SK-N-SH treated with all-trans-retinoic acid at 6 μM for 48 hours (cell line): ENCODE measurements around the gene SUPT4H1.

Experiments used
- ARNTL ChIP-seq: fragments of 450-650 bp; formaldehyde crosslinking; IDR thresholded peaks from 2 replicates; pipeline ENCODE4 v1.5.0; 2020; ENCODE audit warnings: low read depth, mild to moderate bottlenecking, moderate library complexity, borderline replicate concordance
- BACH2 ChIP-seq: fragments of 250-450 bp; sonication (Bioruptor Pico); IDR thresholded peaks from 2 replicates; pipeline ENCODE4 v1.9.0; 2021; ENCODE audit warnings: mild to moderate bottlenecking, borderline replicate concordance
- PATZ1 ChIP-seq: fragments of 250-450 bp; sonication (Bioruptor Pico); IDR thresholded peaks from 2 replicates; pipeline ENCODE4 v1.8.0; 2020; ENCODE audit warnings: mild to moderate bottlenecking, moderate library complexity, borderline replicate concordance
- POU6F1 ChIP-seq: fragments of 250-450 bp; sonication (Bioruptor Pico); IDR thresholded peaks from 2 replicates; pipeline ENCODE4 v1.8.0; 2021; ENCODE audit warnings: low read depth, mild to moderate bottlenecking, moderate library complexity, borderline replicate concordance
- PPARA ChIP-seq: fragments of 250-450 bp; sonication (Bioruptor Pico); IDR thresholded peaks from 2 replicates; pipeline ENCODE4 v1.5.0; 2020; ENCODE audit warnings: mild to moderate bottlenecking, borderline replicate concordance
- RARB ChIP-seq: fragments of 250-450 bp; sonication (Bioruptor Pico); IDR thresholded peaks from 2 replicates; pipeline ENCODE4 v1.8.0; 2021; ENCODE audit warnings: mild to moderate bottlenecking, moderate library complexity
- TCF4 ChIP-seq: fragments of 250-450 bp; sonication (Bioruptor Pico); IDR thresholded peaks from 2 replicates; pipeline ENCODE4 v1.8.0; 2021; ENCODE audit warnings: mild to moderate bottlenecking, moderate library complexity, borderline replicate concordance
- TOX ChIP-seq: fragments of 250-450 bp; sonication (Bioruptor Pico); IDR thresholded peaks from 2 replicates; pipeline ENCODE4 v1.8.0; 2021; ENCODE audit warnings: mild to moderate bottlenecking, moderate library complexity, borderline replicate concordance
- ZFP3 ChIP-seq: fragments of 250-450 bp; sonication (Bioruptor Pico); IDR thresholded peaks from 2 replicates; pipeline ENCODE4 v1.5.0; 2020; ENCODE audit warnings: mild to moderate bottlenecking, moderate library complexity
- ZFP30 ChIP-seq: fragments of 450-650 bp; formaldehyde crosslinking; IDR thresholded peaks from 2 replicates; pipeline ENCODE4 v1.5.0; 2022; ENCODE audit warnings: mild to moderate bottlenecking, moderate library complexity
- ZNF565 ChIP-seq: fragments of 450-650 bp; formaldehyde crosslinking; conservative IDR thresholded peaks from 2 replicates; pipeline ENCODE4 v1.5.0; 2020; ENCODE audit warnings: low read depth, mild to moderate bottlenecking, moderate library complexity
- TF ChIP-seq, protein P1 (sequence below): fragments of 250-450 bp; sonication (Bioruptor Pico); IDR thresholded peaks from 2 replicates; pipeline ENCODE4 v1.5.1; 2020; ENCODE audit warnings: low read depth, mild to moderate bottlenecking, moderate library complexity

- TF ChIP-seq, protein P1, sequence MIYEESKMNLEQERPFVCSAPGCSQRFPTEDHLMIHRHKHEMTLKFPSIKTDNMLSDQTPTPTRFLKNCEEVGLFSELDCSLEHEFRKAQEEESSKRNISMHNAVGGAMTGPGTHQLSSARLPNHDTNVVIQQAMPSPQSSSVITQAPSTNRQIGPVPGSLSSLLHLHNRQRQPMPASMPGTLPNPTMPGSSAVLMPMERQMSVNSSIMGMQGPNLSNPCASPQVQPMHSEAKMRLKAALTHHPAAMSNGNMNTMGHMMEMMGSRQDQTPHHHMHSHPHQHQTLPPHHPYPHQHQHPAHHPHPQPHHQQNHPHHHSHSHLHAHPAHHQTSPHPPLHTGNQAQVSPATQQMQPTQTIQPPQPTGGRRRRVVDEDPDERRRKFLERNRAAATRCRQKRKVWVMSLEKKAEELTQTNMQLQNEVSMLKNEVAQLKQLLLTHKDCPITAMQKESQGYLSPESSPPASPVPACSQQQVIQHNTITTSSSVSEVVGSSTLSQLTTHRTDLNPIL (CRISPR knock-in tag), result no peak
- TF ChIP-seq TCF4, result no peak
- no peak for TF ChIP-seq PATZ1 (CRISPR knock-in tag)
- TF ChIP-seq TOX (CRISPR knock-in tag), result no peak
- no peak for TF ChIP-seq PPARA (CRISPR knock-in tag)
- no peak for TF ChIP-seq ZNF565 (CRISPR knock-in tag)
- no peak for TF ChIP-seq POU6F1 (CRISPR knock-in tag)
- TF ChIP-seq RARB (CRISPR knock-in tag), result no peak
- TF ChIP-seq ZFP3, result no peak
- TF ChIP-seq BACH2 (CRISPR knock-in tag), result no peak
- TF ChIP-seq ARNTL, result no peak
- TF ChIP-seq ZFP30 (CRISPR knock-in tag), result no peak
Measured at GRCh38 chr17:58313815-58314705, 37.9 kb downstream of the SUPT4H1 start.
